HEK293 (cell line): ENCODE measurements around the gene JUP.

Source experiments
- CTCF ChIA-PET: fragments of 350-600 bp; formaldehyde crosslinking; extraction: SDS; loops from one replicate; lab custom pipeline; 2021; ENCODE audit warnings: antibody characterized with exemption; lab: Yijun Ruan, JAX
- POLR2A ChIA-PET: fragments of 300-600 bp; formaldehyde crosslinking; extraction: SDS; loops from one replicate; lab custom pipeline; 2020; ENCODE audit warnings: antibody characterized with exemption, inconsistent platforms; lab: Yijun Ruan, JAX
- H3K27ac ChIP-seq: fragments of 200-500 bp; sonication (Bioruptor generic); 2 replicates; pipeline ENCODE4 v1.5.1; 2014; ENCODE audit warnings: low read depth, low read length, control low read depth, inconsistent platforms; ENCODE audit errors: extremely low read depth
- H3K36me3 ChIP-seq, 2 experiments: fragments of 200-500 bp in 1 of 2; sonication (Bioruptor generic) in 1 of 2; 1 replicate in 1 of 2; 2 replicates in 1 of 2; pipeline ENCODE4 v1.5.1; 2014 to 2017; ENCODE audit warnings: inconsistent platforms in 2 of 2, low read length in 2 of 2; ENCODE audit not compliant: control insufficient read depth in 2 of 2, insufficient read depth in 1 of 2
- H3K4me1 ChIP-seq: fragments of 200-500 bp; sonication (Bioruptor generic); 2 replicates; pipeline ENCODE4 v1.5.1; 2014; ENCODE audit warnings: mild to moderate bottlenecking, low read length, inconsistent platforms; ENCODE audit not compliant: control insufficient read depth, insufficient read depth
- H3K4me3 ChIP-seq: 2 replicates; pipeline ENCODE4 v1.5.1; 2011; ENCODE audit warnings: low read depth, mild to moderate bottlenecking, control low read depth, low read length, moderate library complexity
- H3K9me3 ChIP-seq: fragments of 200-500 bp; sonication (Bioruptor generic); 2 replicates; pipeline ENCODE4 v1.5.1; 2014; ENCODE audit warnings: low read depth, low read length, inconsistent platforms; ENCODE audit not compliant: control insufficient read depth, insufficient read depth
- KLF7 ChIP-seq: fragments of 450-650 bp; formaldehyde crosslinking; IDR thresholded peaks from 2 replicates; pipeline ENCODE4 v1.5.1; 2016; ENCODE audit warnings: missing biosample characterization, missing genetic modification characterization, borderline replicate concordance
- PRDM1 ChIP-seq: fragments of 450-650 bp; formaldehyde crosslinking; IDR thresholded peaks from 2 replicates; pipeline ENCODE4; 2016; ENCODE audit warnings: missing biosample characterization, missing genetic modification characterization
- SCRT1 ChIP-seq: fragments of 450-650 bp; formaldehyde crosslinking; IDR thresholded peaks from 2 replicates; pipeline ENCODE4 v1.5.1; 2016; ENCODE audit warnings: missing biosample characterization, missing genetic modification characterization, borderline replicate concordance
- YY2 ChIP-seq: fragments of 450-650 bp; formaldehyde crosslinking; IDR thresholded peaks from 2 replicates; pipeline ENCODE4 v1.5.1; 2016; ENCODE audit warnings: missing biosample characterization, missing genetic modification characterization
- ZBTB1 ChIP-seq: fragments of 450-650 bp; formaldehyde crosslinking; IDR thresholded peaks from 2 replicates; pipeline ENCODE4 v1.5.1; 2016; ENCODE audit warnings: missing biosample characterization, missing genetic modification characterization
- ZBTB17 ChIP-seq: fragments of 450-650 bp; formaldehyde crosslinking; IDR thresholded peaks from 2 replicates; pipeline ENCODE4 v1.5.1; 2016; ENCODE audit warnings: missing biosample characterization, missing genetic modification characterization
- ZBTB26 ChIP-seq: fragments of 450-650 bp; formaldehyde crosslinking; optimal IDR thresholded peaks from 2 replicates; pipeline ENCODE3; 2016; ENCODE audit warnings: missing biosample characterization, mild to moderate bottlenecking, missing genetic modification characterization
- ZBTB44 ChIP-seq: fragments of 450-650 bp; IDR thresholded peaks from 2 replicates; pipeline ENCODE4 v1.5.1; 2018; ENCODE audit warnings: missing biosample characterization, mild to moderate bottlenecking, missing genetic modification characterization
- ZBTB48 ChIP-seq: fragments of 450-650 bp; formaldehyde crosslinking; IDR thresholded peaks from 2 replicates; pipeline ENCODE4 v1.5.1; 2016; ENCODE audit warnings: missing biosample characterization, missing genetic modification characterization
- ZBTB7A ChIP-seq: fragments of 450-650 bp; formaldehyde crosslinking; IDR thresholded peaks from 2 replicates; pipeline ENCODE4 v1.5.1; 2016; ENCODE audit warnings: low read depth, missing biosample characterization, missing genetic modification characterization
- ZNF114 ChIP-seq: fragments of 450-650 bp; formaldehyde crosslinking; IDR thresholded peaks from 2 replicates; pipeline ENCODE4 v1.5.0; 2017; ENCODE audit warnings: missing biosample characterization, missing genetic modification characterization
- ZNF121 ChIP-seq: fragments of 450-650 bp; formaldehyde crosslinking; IDR thresholded peaks from 2 replicates; pipeline ENCODE4 v1.5.1; 2016; ENCODE audit warnings: missing biosample characterization, missing genetic modification characterization
- ZNF18 ChIP-seq: fragments of 450-650 bp; formaldehyde crosslinking; IDR thresholded peaks from 2 replicates; pipeline ENCODE4 v1.5.1; 2016; ENCODE audit warnings: missing biosample characterization, missing genetic modification characterization
- ZNF354C ChIP-seq: fragments of 450-650 bp; formaldehyde crosslinking; IDR thresholded peaks from 2 replicates; pipeline ENCODE4 v1.5.1; 2016; ENCODE audit warnings: missing biosample characterization, missing genetic modification characterization, low read depth, borderline replicate concordance
- ZNF433 ChIP-seq: fragments of 450-650 bp; formaldehyde crosslinking; IDR thresholded peaks from 2 replicates; pipeline ENCODE4 v1.5.1; 2016; ENCODE audit warnings: missing biosample characterization, missing genetic modification characterization, low read depth
- ZNF518A ChIP-seq: fragments of 450-650 bp; formaldehyde crosslinking; conservative IDR thresholded peaks from 2 replicates; pipeline ENCODE4 v1.5.1; 2016; ENCODE audit warnings: low read depth, missing biosample characterization, missing genetic modification characterization
- ZNF585B ChIP-seq: fragments of 450-650 bp; formaldehyde crosslinking; IDR thresholded peaks from 2 replicates; pipeline ENCODE4 v1.5.1; 2016; ENCODE audit warnings: missing biosample characterization, missing genetic modification characterization
- ZNF629 ChIP-seq: fragments of 450-650 bp; formaldehyde crosslinking; IDR thresholded peaks from 2 replicates; pipeline ENCODE4 v1.5.1; 2017; ENCODE audit warnings: missing biosample characterization, missing genetic modification characterization
- ZNF664 ChIP-seq: fragments of 450-650 bp; formaldehyde crosslinking; IDR thresholded peaks from 2 replicates; pipeline ENCODE4 v1.5.1; 2016; ENCODE audit warnings: missing biosample characterization, missing genetic modification characterization
- ZNF792 ChIP-seq: fragments of 450-650 bp; formaldehyde crosslinking; IDR thresholded peaks from 2 replicates; pipeline ENCODE4 v1.5.1; 2016; ENCODE audit warnings: missing biosample characterization, missing genetic modification characterization
- ZSCAN4 ChIP-seq: fragments of 450-650 bp; formaldehyde crosslinking; IDR thresholded peaks from 2 replicates; pipeline ENCODE4 v1.5.1; 2017; ENCODE audit warnings: missing biosample characterization, missing genetic modification characterization

The JUP gene

GRCh38 chr17:41751288-41751687 lies 35.2 kb downstream of the JUP start:
- ChIA-PET CTCF (interaction anchor here (1.4 to 2.5 kb wide), 4 partner anchors 14 to 55 kb away, joined by 5 to 14 read pairs (median 8); partner anchors contain the start of gene JUP), POLR2A (interaction anchor here (0.7 to 3.5 kb wide), 3 partner anchors 35 to 167 kb away, joined by 3 to 21 read pairs (median 3); partner anchors contain the start of genes ACLY and JUP)
- Histone ChIP-seq H3K9me3 (no peaks in the 10 kb centered on the region), H3K36me3 (peaks cover 3 to 28% of the 10 kb centered on the region in 2 experiments; a peak in 2 of 3 replicates), H3K27ac (no peak overlapping the region), H3K4me1 (no peaks in the 10 kb centered on the region), H3K4me3 (no peak overlapping the region)
- TF ChIP-seq ZNF121 (tag by site-specific recombination): peak; percentile 86
- no peak for TF ChIP-seq ZBTB26 (tag by site-specific recombination)
- no peak for TF ChIP-seq ZBTB44 (tag by site-specific recombination)
- TF ChIP-seq ZSCAN4: no peak

GRCh38 chr17:41750862-41751261 lies 35.6 kb downstream of the JUP start:
- Histone ChIP-seq H3K27ac (no peak overlapping the region), H3K9me3 (no peaks in the 10 kb centered on the region), H3K4me1 (no peaks in the 10 kb centered on the region), H3K4me3 (no peak overlapping the region), H3K36me3 (peaks cover 0 to 23% of the 10 kb centered on the region in 2 experiments; a peak in 2 of 3 replicates)
- POLR2A ChIA-PET: interaction anchor here (0.7 to 3.5 kb wide), 2 partner anchors 35 to 168 kb away, joined by 3 to 21 read pairs; partner anchors contain the start of genes ACLY and JUP
- CTCF ChIA-PET: interaction anchor here (1.4 to 2.5 kb wide), 3 partner anchors 14 to 51 kb away, joined by 5 to 14 read pairs (median 8); partner anchors contain the start of gene JUP
- no peak for TF ChIP-seq ZNF585B (tag by site-specific recombination)
- no peak for TF ChIP-seq ZNF114
- TF ChIP-seq ZNF18: no peak
- TF ChIP-seq SCRT1: no peak
- TF ChIP-seq ZBTB48 (tag by site-specific recombination): no peak
- no peak for TF ChIP-seq ZBTB17
- no peak for TF ChIP-seq ZNF792
- no peak for TF ChIP-seq ZNF433 (tag by site-specific recombination)
- no peak for TF ChIP-seq PRDM1
- no peak for TF ChIP-seq ZNF664 (tag by site-specific recombination)
- no peak for TF ChIP-seq ZBTB7A (tag by site-specific recombination)
- no peak for TF ChIP-seq ZNF354C (tag by site-specific recombination)
- no peak for TF ChIP-seq ZNF629 (tag by site-specific recombination)
- TF ChIP-seq ZBTB1 (tag by site-specific recombination): no peak
- no peak for TF ChIP-seq ZNF518A
- no peak for TF ChIP-seq KLF7 (tag by site-specific recombination)
- TF ChIP-seq YY2 (tag by site-specific recombination): no peak
